OCI-LY7 (cell line): ENCODE measurements around the gene FRMD1.

Experiments
- EZH2phosphoT487 ChIP-seq: fragments of 200-600 bp; sonication (generic); IDR thresholded peaks from 2 replicates; pipeline ENCODE4 v1.6.1; 2018; ENCODE audit warnings: low read depth, borderline replicate concordance, mild to moderate bottlenecking, mixed run types, antibody characterized with exemption, low read length, moderate library complexity, mixed read lengths
- TF ChIP-seq, protein P1 (sequence below): fragments of 200-600 bp; sonication (generic); conservative IDR thresholded peaks from 2 replicates; pipeline ENCODE4 v1.5.1; 2014; ENCODE audit warnings: mild to moderate bottlenecking, antibody characterized with exemption, low read length, moderate library complexity, mixed read lengths

DNA sequence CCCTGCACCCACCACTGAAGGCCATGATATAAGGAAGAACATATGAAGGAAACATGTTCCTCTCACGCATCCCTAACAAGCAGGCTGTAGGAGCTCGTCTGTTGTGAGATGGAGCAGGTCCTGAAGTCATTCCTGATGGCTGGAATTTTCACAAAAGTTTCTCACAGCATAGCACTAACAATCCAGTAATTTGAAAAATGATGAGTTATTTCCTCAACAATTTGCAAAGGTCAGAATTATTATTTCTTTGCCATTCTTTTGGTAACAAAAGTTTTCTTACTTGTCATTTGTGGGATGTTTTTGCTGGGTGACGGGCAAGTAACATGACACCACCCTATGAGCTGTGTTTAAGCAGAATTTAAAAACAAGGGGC lies 27.6 kb upstream of the FRMD1 start:
- TF ChIP-seq, protein P1, sequence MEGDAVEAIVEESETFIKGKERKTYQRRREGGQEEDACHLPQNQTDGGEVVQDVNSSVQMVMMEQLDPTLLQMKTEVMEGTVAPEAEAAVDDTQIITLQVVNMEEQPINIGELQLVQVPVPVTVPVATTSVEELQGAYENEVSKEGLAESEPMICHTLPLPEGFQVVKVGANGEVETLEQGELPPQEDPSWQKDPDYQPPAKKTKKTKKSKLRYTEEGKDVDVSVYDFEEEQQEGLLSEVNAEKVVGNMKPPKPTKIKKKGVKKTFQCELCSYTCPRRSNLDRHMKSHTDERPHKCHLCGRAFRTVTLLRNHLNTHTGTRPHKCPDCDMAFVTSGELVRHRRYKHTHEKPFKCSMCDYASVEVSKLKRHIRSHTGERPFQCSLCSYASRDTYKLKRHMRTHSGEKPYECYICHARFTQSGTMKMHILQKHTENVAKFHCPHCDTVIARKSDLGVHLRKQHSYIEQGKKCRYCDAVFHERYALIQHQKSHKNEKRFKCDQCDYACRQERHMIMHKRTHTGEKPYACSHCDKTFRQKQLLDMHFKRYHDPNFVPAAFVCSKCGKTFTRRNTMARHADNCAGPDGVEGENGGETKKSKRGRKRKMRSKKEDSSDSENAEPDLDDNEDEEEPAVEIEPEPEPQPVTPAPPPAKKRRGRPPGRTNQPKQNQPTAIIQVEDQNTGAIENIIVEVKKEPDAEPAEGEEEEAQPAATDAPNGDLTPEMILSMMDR = no peak
- no peak for TF ChIP-seq EZH2phosphoT487
